H1 (cell line): ENCODE data around the gene ENKUR. TPM values are rescaled to one million over a fixed set of nuclear protein-coding genes. Genes with fewer than 3 reads are reported as not detected.

ENCODE experiments used
- polyA plus RNA-seq, 7 experiments: library from polyadenylated mRNA; depleted of rRNA in 3 of 7; stranded (reverse) in 5 of 7; unstranded in 2 of 7; fragments of >200 nt in 5 of 7; fragments of 200-250 nt in 2 of 7; gene quantifications; 1 replicate in 5 of 7; 2 replicates in 1 of 7; 4 replicates in 1 of 7; pipeline versions ENCODE4 v1.2.1 to v1.2.3, GENCODE V29; 2011 to 2013; ENCODE audit warnings: missing spikeins in 2 of 7, mixed read lengths in 2 of 7
- small RNA-seq: library from polyadenylated mRNA; stranded (forward); fragments of <200 nt; extraction: miRNeasy Mini kit (QIAGEN cat#:217004); gene quantifications from one replicate; pipeline ENCODE3, GENCODE V24; 2013; ENCODE audit not compliant: insufficient read depth
- total RNA-seq: library from RNA; stranded (reverse); fragmentation: NEBNext Ultra II Directional; extraction: Animal tissue kit (Norgen Biotek cat#: 25700); gene quantifications from 2 replicates; pipeline ENCODE4 v1.2.1, GENCODE V29; 2021

The ENKUR gene
- total and polyA plus RNA-seq, 2 of the 8 experiments (the other 6 are each of a cell fraction or from before 2014, with no cell fraction given) = not detected

Small RNA genes lying within 50 kb of the gene (small RNA-seq; reads per million reads assigned to genes)
- gene AL512598.1 = not detected

Other genes with a start within 250 kb of the ENKUR start
- 6.6 and 8.0 TPM in 2 replicates for gene PRTFDC1, start 63.6 kb downstream of the ENKUR start, total RNA-seq
- gene PRTFDC1, start 63.6 kb downstream of the ENKUR start, polyA plus RNA-seq (2011; rRNA removed) = 4.1 and 5.9 TPM in 2 replicates
- gene THNSL1, start 454 bp upstream of the ENKUR start, total RNA-seq = 3.1 and 3.6 TPM in 2 replicates
- 0.71 and 1.4 TPM in 2 replicates for gene THNSL1, start 454 bp upstream of the ENKUR start, polyA plus RNA-seq (2011; rRNA removed)
- gene GPR158, start 158.8 kb upstream of the ENKUR start, total RNA-seq = 0.78 and 0.86 TPM in 2 replicates
- 0.11 and 0.14 TPM in 2 replicates for gene GPR158, start 158.8 kb upstream of the ENKUR start, polyA plus RNA-seq (2011; rRNA removed)